Measurements from ENCODE around the gene DDX24.

DNA sequence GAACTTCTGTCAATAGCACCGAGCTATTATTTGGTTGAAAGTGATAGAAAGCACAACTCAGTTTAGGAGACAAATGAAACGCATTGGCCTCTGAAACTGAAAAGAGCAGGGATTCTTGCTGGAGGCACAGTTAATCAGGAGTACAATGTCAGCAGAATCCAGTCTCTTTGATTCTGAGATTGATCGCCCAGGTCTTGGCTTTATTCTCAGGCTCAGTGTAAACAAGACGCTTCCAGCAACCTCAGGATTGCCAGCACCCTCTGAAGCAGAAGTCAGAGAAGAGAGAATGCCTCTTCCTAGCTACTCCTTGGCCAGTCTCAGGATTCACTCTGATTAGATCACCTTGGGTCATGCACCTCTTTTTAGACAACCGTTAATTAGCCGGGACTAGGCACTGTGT, 66.6 kb downstream of the DDX24 start:
- TF ChIP-seq EZH2 (IDR thresholded peaks at IDR 0.05; ENCODE audit: insufficient read depth, poor library complexity, severe bottlenecking), result no peak
- TF ChIP-seq EZH2phosphoT487 (IDR thresholded peaks at IDR 0.05; ENCODE audit: insufficient read depth, low read depth), result no peak
